PC-9 (cell line): Measurements from ENCODE around the gene ST3GAL6. TPM values are rescaled to one million over a fixed set of nuclear protein-coding genes. Genes with fewer than 3 reads are reported as not detected.

ENCODE experiments used
- BruUV-seq: library from RNA; stranded (reverse); fragments of 400-500 nt; replicated peaks from 2 replicates; lab custom pipeline; 2021; lab: Mats Ljungman, UMichigan
- CTCF ChIA-PET: fragments of 300-600 bp; sonication (Branson Sonifier 250); formaldehyde crosslinking; loops from one replicate; lab custom pipeline; 2022; ENCODE audit warnings: antibody characterized with exemption; lab: Charles Lee
- POLR2A ChIA-PET: fragments of 300-600 bp; sonication (Branson Sonifier 250); formaldehyde crosslinking; loops from one replicate; lab custom pipeline; 2022; ENCODE audit warnings: antibody characterized with exemption; ENCODE audit not compliant: unreplicated experiment; lab: Charles Lee
- DNase-seq, 2 experiments: peaks; one replicate each; pipeline versions ENCODE4 v3.0.0 to v3.0.0-alpha.2; 2015 to 2022; ENCODE audit warnings: mixed read lengths in 1 of 2
- H2AFZ ChIP-seq: fragments of 200-600 bp; sonication (generic); 2 replicates; pipeline ENCODE4 v1.8.1; 2017; ENCODE audit warnings: antibody characterized with exemption
- H3F3A ChIP-seq: fragments of 200-600 bp; sonication (generic); 2 replicates; pipeline ENCODE4 v1.8.1; 2017; ENCODE audit warnings: antibody characterized with exemption, mild to moderate bottlenecking, low read depth; ENCODE audit not compliant: insufficient read depth
- H3K27ac ChIP-seq: fragments of 200-600 bp; sonication (generic); 2 replicates; pipeline ENCODE4 v1.6.1; 2016; ENCODE audit warnings: mixed run types
- H3K27me3 ChIP-seq: fragments of 200-600 bp; sonication (generic); 2 replicates; pipeline ENCODE4 v1.6.1; 2016; ENCODE audit warnings: low read depth, mixed run types; ENCODE audit not compliant: insufficient read depth
- H3K36me3 ChIP-seq: fragments of 200-600 bp; sonication (generic); 2 replicates; pipeline ENCODE4 v1.6.1; 2016; ENCODE audit warnings: low read depth, mixed run types
- H3K4me1 ChIP-seq: fragments of 200-600 bp; sonication (generic); replicated peaks from 2 replicates; pipeline ENCODE4 v1.6.1; 2016; ENCODE audit warnings: mixed run types; ENCODE audit not compliant: insufficient read depth
- H3K4me2 ChIP-seq: fragments of 200-600 bp; sonication (generic); 2 replicates; pipeline ENCODE4 v1.6.1; 2017; ENCODE audit warnings: mixed run types
- H3K4me3 ChIP-seq: fragments of 200-600 bp; sonication (generic); 2 replicates; pipeline ENCODE4 v1.6.1; 2016; ENCODE audit warnings: mixed run types
- H3K79me2 ChIP-seq: fragments of 200-600 bp; sonication (generic); 2 replicates; pipeline ENCODE4 v1.6.1; 2017; ENCODE audit warnings: low read depth, mixed run types
- H3K9me2 ChIP-seq: fragments of 200-600 bp; sonication (generic); 2 replicates; pipeline ENCODE4 v1.8.1; 2017; ENCODE audit warnings: mild to moderate bottlenecking; ENCODE audit not compliant: insufficient read depth
- H3K9me3 ChIP-seq: fragments of 200-600 bp; sonication (generic); 2 replicates; pipeline ENCODE4 v1.8.1; 2016; ENCODE audit warnings: low read depth; ENCODE audit not compliant: insufficient read depth
- H4K20me1 ChIP-seq: fragments of 200-600 bp; sonication (generic); 2 replicates; pipeline ENCODE4 v1.8.1; 2017; ENCODE audit not compliant: insufficient read depth
- EZH2 ChIP-seq: fragments of 200-600 bp; sonication (generic); IDR thresholded peaks from 2 replicates; pipeline ENCODE4 v1.8.0; 2017; ENCODE audit warnings: antibody characterized with exemption, low read depth
- intact Hi-C: fragments of 100-400 bp; cut with micrococcal nuclease; formaldehyde crosslinking; loops from one replicate; pipeline ENCODE4 v1.10.0; 2022; ENCODE audit not compliant: unreplicated experiment
- total RNA-seq: library from RNA; stranded (reverse); gene quantifications from 2 replicates; pipeline ENCODE4 v1.2.3, GENCODE V29; 2021
- TF ChIP-seq, protein P1 (sequence below): fragments of 200-600 bp; sonication (generic); conservative IDR thresholded peaks from 2 replicates; pipeline ENCODE4 v1.6.1; 2017; ENCODE audit warnings: mixed run types, antibody characterized with exemption, mild to moderate bottlenecking, moderate library complexity

ST3GAL6 gene
- total RNA-seq, 1 experiment from 2014 or later = 5.4 TPM

GRCh38 chr3:98718730-98719129, 44.4 kb upstream of the ST3GAL6 start:
- H3K4me2 ChIP-seq = no peak overlapping the region
- no peak for DNase-seq
- TF ChIP-seq, protein P1, sequence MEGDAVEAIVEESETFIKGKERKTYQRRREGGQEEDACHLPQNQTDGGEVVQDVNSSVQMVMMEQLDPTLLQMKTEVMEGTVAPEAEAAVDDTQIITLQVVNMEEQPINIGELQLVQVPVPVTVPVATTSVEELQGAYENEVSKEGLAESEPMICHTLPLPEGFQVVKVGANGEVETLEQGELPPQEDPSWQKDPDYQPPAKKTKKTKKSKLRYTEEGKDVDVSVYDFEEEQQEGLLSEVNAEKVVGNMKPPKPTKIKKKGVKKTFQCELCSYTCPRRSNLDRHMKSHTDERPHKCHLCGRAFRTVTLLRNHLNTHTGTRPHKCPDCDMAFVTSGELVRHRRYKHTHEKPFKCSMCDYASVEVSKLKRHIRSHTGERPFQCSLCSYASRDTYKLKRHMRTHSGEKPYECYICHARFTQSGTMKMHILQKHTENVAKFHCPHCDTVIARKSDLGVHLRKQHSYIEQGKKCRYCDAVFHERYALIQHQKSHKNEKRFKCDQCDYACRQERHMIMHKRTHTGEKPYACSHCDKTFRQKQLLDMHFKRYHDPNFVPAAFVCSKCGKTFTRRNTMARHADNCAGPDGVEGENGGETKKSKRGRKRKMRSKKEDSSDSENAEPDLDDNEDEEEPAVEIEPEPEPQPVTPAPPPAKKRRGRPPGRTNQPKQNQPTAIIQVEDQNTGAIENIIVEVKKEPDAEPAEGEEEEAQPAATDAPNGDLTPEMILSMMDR = no peak
- TF ChIP-seq EZH2 = no peak
- BruUV-seq = no TSS peak
- ChIA-PET CTCF (no interaction called here), POLR2A (no interaction called here)
- no peak overlapping the region for H3K27ac ChIP-seq
- H3K9me3 ChIP-seq = no peaks in the 10 kb centered on the region; the same call in 1 of the 2 replicates
- H3K27me3 ChIP-seq = no peaks in the 10 kb centered on the region
- H3F3A ChIP-seq = no peaks in the 10 kb centered on the region
- H3K9me2 ChIP-seq = no peaks in the 10 kb centered on the region
- no peak overlapping the region for H3K4me3 ChIP-seq
- H4K20me1 ChIP-seq = no peaks in the 10 kb centered on the region
- H3K4me1 ChIP-seq = no peaks in the 10 kb centered on the region
- no peaks in the 10 kb centered on the region for H3K36me3 ChIP-seq
- 0 out of 2 replicates have a peak overlapping the region, but pooled peaks have one; percentile 10 for H2AFZ ChIP-seq
- intact Hi-C loops = no loop called here
- H3K79me2 ChIP-seq = no peaks in the 10 kb centered on the region

- Histone ChIP-seq H3K4me3 (no peak overlapping the region), H4K20me1 (no peaks in the 10 kb centered on the region), H3K9me2 (no peaks in the 10 kb centered on the region), H3K27ac (no peak overlapping the region), H3K9me3 (no peaks in the 10 kb centered on the region), H3K4me2 (no peak overlapping the region), H2AFZ (no peak overlapping the region), H3K79me2 (no peaks in the 10 kb centered on the region), H3K4me1 (no peaks in the 10 kb centered on the region), H3K36me3 (no peaks in the 10 kb centered on the region), H3K27me3 (no peaks in the 10 kb centered on the region), H3F3A (no peaks in the 10 kb centered on the region)
- intact Hi-C loops = no loop called here
- TF ChIP-seq, protein P1 = no peak
- no peak for TF ChIP-seq EZH2
- POLR2A ChIA-PET = interaction anchor here (0.8 kb wide), 1 partner anchor 185 kb away, joined by 9 read pairs; no protein-coding TSS in a partner anchor
- CTCF ChIA-PET = no interaction called here
- BruUV-seq = no TSS peak
- DNase-seq = no peak
Measured at GRCh38 chr3:98721776-98722175, 41.4 kb upstream of the ST3GAL6 start.

- no peak overlapping the region for H3K4me3 ChIP-seq
- H2AFZ ChIP-seq = no peak overlapping the region
- BruUV-seq = no TSS peak
- intact Hi-C loops = no loop called here
- TF ChIP-seq, protein P1 = no peak
- no peak for TF ChIP-seq EZH2
- H3K27ac ChIP-seq = no peak overlapping the region
- H3K4me1 ChIP-seq = no peaks in the 10 kb centered on the region
- DNase-seq = no peak
- POLR2A ChIA-PET = interaction anchor here (0.8 kb wide), 1 partner anchor 186 kb away, joined by 9 read pairs; no protein-coding TSS in a partner anchor
- H3K27me3 ChIP-seq = no peaks in the 10 kb centered on the region
- H3K9me3 ChIP-seq = no peaks in the 10 kb centered on the region
- CTCF ChIA-PET = no interaction called here
- H3K79me2 ChIP-seq = no peaks in the 10 kb centered on the region
- H3F3A ChIP-seq = no peaks in the 10 kb centered on the region
- no peaks in the 10 kb centered on the region for H3K36me3 ChIP-seq
- H3K9me2 ChIP-seq = no peaks in the 10 kb centered on the region
- H4K20me1 ChIP-seq = no peaks in the 10 kb centered on the region
- no peak overlapping the region for H3K4me2 ChIP-seq
Measured at GRCh38 chr3:98722389-98722788, 40.8 kb upstream of the ST3GAL6 start.
